Lower leg skin (tissue), 4 donors: ENCODE measurements around the gene GHR. TPM values are rescaled to one million over a fixed set of nuclear protein-coding genes. Genes with fewer than 3 reads are reported as not detected.

Experiments
- DNase-seq, 2 donors: peaks; one replicate each; pipeline ENCODE4 v3.0.0-alpha.2; 2019; ENCODE audit warnings: low spot score in 2 of 2
- H3K4me3 ChIP-seq: fragments of 200-600 bp; sonication (generic); 2 replicates; pipeline ENCODE4 v1.5.1; 2017; ENCODE audit warnings: mild to moderate bottlenecking, low read depth; ENCODE audit not compliant: poor library complexity, severe bottlenecking
- CTCF ChIP-seq, 3 donors: fragments of 450-650 bp; IDR thresholded peaks; one replicate each; pipeline ENCODE4 v1.5.1; 2016; ENCODE audit warnings: antibody characterized with exemption in 3 of 3, mild to moderate bottlenecking in 3 of 3, moderate library complexity in 2 of 3
- POLR2A ChIP-seq, 2 donors: fragments of 450-650 bp; IDR thresholded peaks; one replicate each; pipeline ENCODE4 v1.6.1; 2016 to 2017; ENCODE audit warnings: antibody characterized with exemption in 2 of 2, mild to moderate bottlenecking in 1 of 2, moderate library complexity in 1 of 2
- WGBS, 2 donors: methylation state at CpG; one replicate each; pipeline ENCODE4 v1.1.5; 2018; 5-methylcytosine and 5-hydroxymethylcytosine counted together
- intact Hi-C: fragments of 100-400 bp; cut with DNase I; formaldehyde crosslinking; loops from one replicate; pipeline ENCODE4 v1.15.0; 2023; ENCODE audit warnings: low total_unique reads
- total RNA-seq, 4 donors: library from RNA; depleted of rRNA; stranded (reverse); fragments of >200 nt; gene quantifications; one replicate each; pipeline ENCODE4 v1.1.0, GENCODE V29; 2016

Gene GHR
- total RNA-seq, 4 donors from 2014 or later, result 10.5 to 23.1 (median 14.2) TPM

GRCh38 chr5:42631241-42631640, 208.0 kb downstream of the GHR start:
- intact Hi-C loops, result no loop called here
- WGBS, 2 donors, result 72 to 78% methylated on average over 5 of the region's 5 CpGs
- DNase-seq, result no peak
- H3K4me3 ChIP-seq, result no peak overlapping the region
- no peak for TF ChIP-seq CTCF (IDR thresholded peaks at IDR 0.05)

- TF ChIP-seq CTCF (IDR thresholded peaks at IDR 0.05), result no peak
- no peak for TF ChIP-seq POLR2A (IDR thresholded peaks at IDR 0.05)
- 33 to 36% methylated on average over 1 of the region's 1 CpG for WGBS, 2 donors
- DNase-seq, result no peak
- intact Hi-C loops, result no loop called here
- H3K4me3 ChIP-seq, result no peak overlapping the region
Measured at GRCh38 chr5:42632354-42632900, 209.2 kb downstream of the GHR start.

GRCh38 chr5:42634575-42634974, 211.3 kb downstream of the GHR start:
- H3K4me3 ChIP-seq, result no peak overlapping the region
- intact Hi-C loops, result no loop called here
- no peak for DNase-seq
- TF ChIP-seq CTCF (IDR thresholded peaks at IDR 0.05) (no peak), POLR2A (IDR thresholded peaks at IDR 0.05) (no peak)
- 93 to 97% methylated on average over 4 of the region's 4 CpGs for WGBS, 2 donors

- no peak overlapping the region for H3K4me3 ChIP-seq
- 84 to 87% methylated on average over 2 of the region's 2 CpGs for WGBS, 2 donors
- intact Hi-C loops, result no loop called here
- DNase-seq, result no peak
- TF ChIP-seq POLR2A (IDR thresholded peaks at IDR 0.05) (no peak), CTCF (IDR thresholded peaks at IDR 0.05) (no peak)
Measured at GRCh38 chr5:42636425-42636824, 213.2 kb downstream of the GHR start.

GRCh38 chr5:42636946-42637345, 213.7 kb downstream of the GHR start:
- no peak for DNase-seq
- no peak overlapping the region for H3K4me3 ChIP-seq
- intact Hi-C loops, result no loop called here
- TF ChIP-seq POLR2A (IDR thresholded peaks at IDR 0.05) (no peak), CTCF (IDR thresholded peaks at IDR 0.05) (no peak)
- 86 to 93% methylated on average over 1 of the region's 1 CpG for WGBS, 2 donors

- WGBS, 2 donors, result 86 to 88% methylated on average over 3 of the region's 3 CpGs
- TF ChIP-seq POLR2A (IDR thresholded peaks at IDR 0.05), result no peak
- TF ChIP-seq CTCF (IDR thresholded peaks at IDR 0.05), result no peak
- H3K4me3 ChIP-seq, result no peak overlapping the region
Measured at GRCh38 chr5:42638972-42639371, 215.7 kb downstream of the GHR start.

More at GRCh38 chr5:42638972-42639371, 215.7 kb downstream of the GHR start:
- intact Hi-C loops, result no loop called here
- DNase-seq, result no peak
